Measurements from ENCODE around the gene AQP7.

AQP7 gene

GRCh38 chr9:33440609-33441008 lies 38.2 kb upstream of the AQP7 start:
- Histone ChIP-seq H3K27me3 (ENCODE audit: control insufficient read depth, insufficient read depth, low read length) (peaks cover 3% of the 10 kb centered on the region), H3K36me3 (ENCODE audit: control insufficient read depth, insufficient read depth, low read length) (no peaks in the 10 kb centered on the region), H3K9ac (ENCODE audit: low read depth, low read length) (no peak overlapping the region), H3K4me3 (ENCODE audit: low read depth, low read length) (no peak overlapping the region), H3K4me1 (ENCODE audit: control insufficient read depth, insufficient read depth, low read length) (no peaks in the 10 kb centered on the region), H3K9me3 (ENCODE audit: control insufficient read depth, insufficient read depth, low read length) (no peaks in the 10 kb centered on the region)

- Histone ChIP-seq H3K9ac (ENCODE audit: low read depth, low read length) (no peak overlapping the region), H3K27me3 (ENCODE audit: control insufficient read depth, insufficient read depth, low read length) (peaks cover 2% of the 10 kb centered on the region), H3K4me3 (ENCODE audit: low read depth, low read length) (no peak overlapping the region), H3K9me3 (ENCODE audit: control insufficient read depth, insufficient read depth, low read length) (no peaks in the 10 kb centered on the region), H3K4me1 (ENCODE audit: control insufficient read depth, insufficient read depth, low read length) (no peaks in the 10 kb centered on the region), H3K36me3 (ENCODE audit: control insufficient read depth, insufficient read depth, low read length) (no peaks in the 10 kb centered on the region)
Observed at GRCh38 chr9:33440204-33440603, 37.8 kb upstream of the AQP7 start.

DNA sequence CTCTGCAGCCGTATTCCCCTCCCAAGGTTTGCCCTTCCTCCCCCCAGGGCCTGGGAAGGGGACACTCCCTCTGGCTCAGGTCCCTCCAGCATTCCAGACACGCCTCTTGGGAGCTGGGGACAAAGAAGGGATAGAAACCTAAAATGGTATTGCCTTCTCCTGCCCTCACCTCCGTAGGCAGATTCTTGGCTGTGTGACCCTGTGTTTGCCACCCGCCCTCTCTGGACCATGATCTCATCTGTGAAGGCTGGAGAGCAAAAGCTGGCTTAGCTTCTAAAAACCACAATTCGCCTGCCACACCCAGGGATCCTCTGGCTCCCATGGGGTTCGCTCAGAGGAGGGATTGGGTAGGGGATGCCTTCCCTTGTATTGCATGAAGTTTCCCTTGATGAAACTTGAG lies 37.4 kb upstream of the AQP7 start:
- no peaks in the 10 kb centered on the region for H3K9me3 ChIP-seq (ENCODE audit: control insufficient read depth, insufficient read depth, low read length)
- no peak overlapping the region for H3K9ac ChIP-seq (ENCODE audit: low read depth, low read length)
- no peaks in the 10 kb centered on the region for H3K4me1 ChIP-seq (ENCODE audit: control insufficient read depth, insufficient read depth, low read length)
- no peaks in the 10 kb centered on the region for H3K27me3 ChIP-seq (ENCODE audit: control insufficient read depth, insufficient read depth, low read length)
- no peak overlapping the region for H3K4me3 ChIP-seq (ENCODE audit: low read depth, low read length)
- no peaks in the 10 kb centered on the region for H3K36me3 ChIP-seq (ENCODE audit: control insufficient read depth, insufficient read depth, low read length)

- Histone ChIP-seq H3K9me3 (ENCODE audit: control insufficient read depth, insufficient read depth, low read length) (no peaks in the 10 kb centered on the region), H3K27me3 (ENCODE audit: control insufficient read depth, insufficient read depth, low read length) (no peaks in the 10 kb centered on the region), H3K4me3 (ENCODE audit: low read depth, low read length) (no peak overlapping the region), H3K36me3 (ENCODE audit: control insufficient read depth, insufficient read depth, low read length) (no peaks in the 10 kb centered on the region), H3K9ac (ENCODE audit: low read depth, low read length) (no peak overlapping the region), H3K4me1 (ENCODE audit: control insufficient read depth, insufficient read depth, low read length) (no peaks in the 10 kb centered on the region)
Observed at GRCh38 chr9:33438926-33439680, 36.7 kb upstream of the AQP7 start.

GRCh38 chr9:33437898-33438297 lies 35.5 kb upstream of the AQP7 start:
- H3K4me3 ChIP-seq (ENCODE audit: low read depth, low read length) = no peak overlapping the region
- no peaks in the 10 kb centered on the region for H3K27me3 ChIP-seq (ENCODE audit: control insufficient read depth, insufficient read depth, low read length)
- H3K9ac ChIP-seq (ENCODE audit: low read depth, low read length) = no peak overlapping the region
- no peaks in the 10 kb centered on the region for H3K9me3 ChIP-seq (ENCODE audit: control insufficient read depth, insufficient read depth, low read length)
- H3K4me1 ChIP-seq (ENCODE audit: control insufficient read depth, insufficient read depth, low read length) = no peaks in the 10 kb centered on the region
- no peaks in the 10 kb centered on the region for H3K36me3 ChIP-seq (ENCODE audit: control insufficient read depth, insufficient read depth, low read length)

GRCh38 chr9:33437205-33437604 lies 34.8 kb upstream of the AQP7 start:
- Histone ChIP-seq H3K4me3 (ENCODE audit: low read depth, low read length) (no peak overlapping the region), H3K9ac (ENCODE audit: low read depth, low read length) (no peak overlapping the region), H3K9me3 (ENCODE audit: control insufficient read depth, insufficient read depth, low read length) (no peaks in the 10 kb centered on the region)

DNA sequence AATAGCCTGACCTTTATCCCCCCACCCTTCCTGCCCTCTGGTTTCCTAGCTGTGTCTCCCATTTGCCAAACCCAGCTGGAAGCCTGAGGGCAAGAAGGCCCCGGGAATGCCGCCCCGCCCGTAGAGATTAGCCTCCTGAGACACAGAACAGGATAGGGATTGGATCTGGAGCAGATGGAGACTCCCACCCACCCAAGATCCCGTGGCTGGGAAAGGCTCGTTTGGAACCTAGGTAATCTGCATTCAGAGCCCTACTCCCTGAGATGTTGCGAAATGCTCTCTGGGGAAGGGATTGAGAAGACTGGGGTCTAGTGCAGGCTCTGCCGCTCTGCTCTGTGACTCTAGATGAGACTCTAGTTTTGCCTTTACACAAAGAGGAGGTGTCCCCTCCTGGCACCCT lies 34.1 kb upstream of the AQP7 start:
- no peaks in the 10 kb centered on the region for H3K27me3 ChIP-seq (ENCODE audit: control insufficient read depth, insufficient read depth, low read length)
- H3K4me3 ChIP-seq (ENCODE audit: low read depth, low read length) = no peak overlapping the region
- no peak overlapping the region for H3K9ac ChIP-seq (ENCODE audit: low read depth, low read length)
- no peaks in the 10 kb centered on the region for H3K36me3 ChIP-seq (ENCODE audit: control insufficient read depth, insufficient read depth, low read length)
- H3K4me1 ChIP-seq (ENCODE audit: control insufficient read depth, insufficient read depth, low read length) = no peaks in the 10 kb centered on the region
- no peaks in the 10 kb centered on the region for H3K9me3 ChIP-seq (ENCODE audit: control insufficient read depth, insufficient read depth, low read length)

More at GRCh38 chr9:33437205-33437604, 34.8 kb upstream of the AQP7 start:
- H3K27me3 ChIP-seq (ENCODE audit: control insufficient read depth, insufficient read depth, low read length) = no peaks in the 10 kb centered on the region
- H3K4me1 ChIP-seq (ENCODE audit: control insufficient read depth, insufficient read depth, low read length) = no peaks in the 10 kb centered on the region
- no peaks in the 10 kb centered on the region for H3K36me3 ChIP-seq (ENCODE audit: control insufficient read depth, insufficient read depth, low read length)

DNA sequence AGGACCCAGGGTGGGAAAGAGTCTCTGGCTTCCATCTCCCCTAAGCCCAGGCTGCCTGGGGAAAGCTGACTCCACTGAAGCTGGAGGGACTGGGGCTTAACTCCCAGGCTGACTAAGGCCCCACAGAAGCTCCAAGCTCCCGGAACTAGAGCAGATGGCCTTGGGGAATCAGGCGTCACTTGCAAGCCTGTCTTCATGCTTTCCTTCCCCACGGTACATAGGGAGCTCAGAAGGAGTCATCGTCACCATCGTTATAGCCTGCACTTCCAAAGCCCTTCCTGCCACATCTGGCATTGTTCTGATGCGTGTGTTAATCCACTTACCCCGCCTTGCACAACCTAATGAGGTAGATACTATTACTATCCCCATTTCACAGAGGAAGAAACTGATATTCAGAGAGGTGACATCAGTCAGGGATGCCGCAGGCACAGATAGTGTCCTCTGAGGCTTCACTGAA lies 33.5 kb upstream of the AQP7 start:
- H3K9ac ChIP-seq (ENCODE audit: low read depth, low read length) = no peak overlapping the region
- H3K4me3 ChIP-seq (ENCODE audit: low read depth, low read length) = no peak overlapping the region
- H3K9me3 ChIP-seq (ENCODE audit: control insufficient read depth, insufficient read depth, low read length) = no peaks in the 10 kb centered on the region
- no peaks in the 10 kb centered on the region for H3K27me3 ChIP-seq (ENCODE audit: control insufficient read depth, insufficient read depth, low read length)
- H3K4me1 ChIP-seq (ENCODE audit: control insufficient read depth, insufficient read depth, low read length) = no peaks in the 10 kb centered on the region
- H3K36me3 ChIP-seq (ENCODE audit: control insufficient read depth, insufficient read depth, low read length) = no peaks in the 10 kb centered on the region

DNA sequence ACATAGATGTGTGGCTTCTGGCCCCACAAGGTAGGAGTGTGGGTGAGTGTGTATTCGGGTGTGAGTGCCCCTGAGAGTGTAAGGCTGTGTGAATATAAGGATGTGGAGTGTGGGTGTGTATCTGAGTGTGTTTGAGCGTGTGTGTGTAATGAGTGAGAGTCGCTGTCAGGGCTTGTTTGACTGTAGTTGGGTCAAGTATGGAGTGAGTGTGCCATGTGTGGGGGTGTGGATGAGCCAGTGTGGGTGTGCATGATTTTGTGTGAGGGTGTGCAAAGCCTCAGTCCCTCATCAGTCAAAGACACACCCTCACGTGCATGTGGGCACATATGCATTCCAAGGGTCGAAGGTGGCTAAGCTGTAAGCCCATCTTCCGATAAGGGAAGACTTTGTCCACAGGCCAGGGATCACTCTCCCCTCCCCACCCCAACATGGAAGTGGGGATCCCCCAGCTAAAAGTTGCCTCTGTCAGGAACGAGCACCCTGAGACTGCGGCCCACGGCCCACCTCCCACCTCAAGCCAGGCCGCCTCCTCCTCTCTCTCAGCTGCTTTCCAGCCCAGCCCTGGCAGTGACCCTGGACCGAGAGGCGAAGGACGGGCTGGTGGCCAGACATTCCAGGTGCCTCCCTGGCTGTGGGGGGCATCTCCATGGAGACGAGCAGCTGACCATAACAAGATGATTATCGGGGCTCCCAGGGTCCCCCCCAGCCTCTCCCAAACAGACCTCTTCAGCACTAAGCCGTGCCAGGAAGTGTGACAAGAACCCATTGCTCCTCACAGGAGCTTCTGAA lies 32.1 kb upstream of the AQP7 start:
- Histone ChIP-seq H3K4me3 (ENCODE audit: low read depth, low read length) (no peak overlapping the region), H3K4me1 (ENCODE audit: control insufficient read depth, insufficient read depth, low read length) (no peaks in the 10 kb centered on the region), H3K9ac (ENCODE audit: low read depth, low read length) (no peak overlapping the region), H3K27me3 (ENCODE audit: control insufficient read depth, insufficient read depth, low read length) (no peaks in the 10 kb centered on the region), H3K36me3 (ENCODE audit: control insufficient read depth, insufficient read depth, low read length) (no peaks in the 10 kb centered on the region), H3K9me3 (ENCODE audit: control insufficient read depth, insufficient read depth, low read length) (no peaks in the 10 kb centered on the region)

GRCh38 chr9:33433871-33434270 lies 31.5 kb upstream of the AQP7 start:
- Histone ChIP-seq H3K9ac (ENCODE audit: low read depth, low read length) (no peak overlapping the region), H3K9me3 (ENCODE audit: control insufficient read depth, insufficient read depth, low read length) (no peaks in the 10 kb centered on the region), H3K36me3 (ENCODE audit: control insufficient read depth, insufficient read depth, low read length) (no peaks in the 10 kb centered on the region), H3K4me1 (ENCODE audit: control insufficient read depth, insufficient read depth, low read length) (no peaks in the 10 kb centered on the region), H3K27me3 (ENCODE audit: control insufficient read depth, insufficient read depth, low read length) (no peaks in the 10 kb centered on the region), H3K4me3 (ENCODE audit: low read depth, low read length) (no peak overlapping the region)

GRCh38 chr9:33431420-33431819 lies 29.1 kb upstream of the AQP7 start:
- Histone ChIP-seq H3K36me3 (ENCODE audit: control insufficient read depth, insufficient read depth, low read length) (no peaks in the 10 kb centered on the region), H3K27me3 (ENCODE audit: control insufficient read depth, insufficient read depth, low read length) (no peaks in the 10 kb centered on the region), H3K9ac (ENCODE audit: low read depth, low read length) (no peak overlapping the region), H3K9me3 (ENCODE audit: control insufficient read depth, insufficient read depth, low read length) (no peaks in the 10 kb centered on the region), H3K4me1 (ENCODE audit: control insufficient read depth, insufficient read depth, low read length) (no peaks in the 10 kb centered on the region), H3K4me3 (ENCODE audit: low read depth, low read length) (no peak overlapping the region)

DNA sequence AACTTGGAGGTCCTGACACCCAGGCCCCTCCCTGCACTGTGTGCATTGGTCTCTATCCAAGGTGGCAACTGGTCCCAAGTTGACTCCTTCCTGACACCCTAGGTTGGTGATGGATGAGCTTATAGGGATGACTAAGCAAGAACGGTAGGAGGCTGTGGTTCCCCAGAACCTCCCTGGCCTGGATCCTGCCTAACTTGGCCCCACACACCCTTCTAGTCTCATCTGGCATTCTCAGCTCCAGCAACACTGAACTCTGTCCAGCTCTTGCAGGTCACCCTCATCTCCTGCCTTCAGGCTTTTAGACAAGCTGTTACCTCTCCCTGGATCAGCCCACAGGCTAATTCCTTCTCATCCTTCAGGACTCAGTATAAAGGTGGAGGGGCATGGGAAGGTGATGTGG lies 28.6 kb upstream of the AQP7 start:
- Histone ChIP-seq H3K4me3 (ENCODE audit: low read depth, low read length) (no peak overlapping the region), H3K9ac (ENCODE audit: low read depth, low read length) (no peak overlapping the region), H3K9me3 (ENCODE audit: control insufficient read depth, insufficient read depth, low read length) (no peaks in the 10 kb centered on the region), H3K27me3 (ENCODE audit: control insufficient read depth, insufficient read depth, low read length) (no peaks in the 10 kb centered on the region), H3K4me1 (ENCODE audit: control insufficient read depth, insufficient read depth, low read length) (no peaks in the 10 kb centered on the region), H3K36me3 (ENCODE audit: control insufficient read depth, insufficient read depth, low read length) (no peaks in the 10 kb centered on the region)
